ENCODE measurements around the gene CYP4Z1.

DNA sequence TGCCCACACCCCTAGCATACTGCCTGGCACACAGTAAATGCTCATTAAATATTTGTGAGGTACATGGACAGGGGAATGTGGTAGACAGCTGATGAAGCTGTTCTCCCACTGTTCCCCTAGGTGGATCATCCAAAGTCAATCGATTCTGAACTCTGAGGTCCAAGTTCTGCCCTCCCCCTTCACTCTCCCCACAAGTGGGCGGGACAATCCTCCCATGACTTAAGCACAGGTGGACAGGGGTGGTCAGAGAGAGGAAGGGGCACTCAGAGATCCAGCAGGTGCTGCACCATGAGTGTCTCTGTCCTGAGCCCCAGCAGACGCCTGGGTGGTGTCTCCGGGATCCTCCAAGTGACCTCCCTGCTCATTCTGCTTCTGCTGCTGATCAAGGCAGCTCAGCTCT, 70.2 kb downstream of the CYP4Z1 start, which contains the start of gene CYP4A22:
- TF ChIP-seq FOXP2 (optimal IDR thresholded peaks at IDR 0.05; ENCODE audit: borderline replicate concordance, extremely low read depth, extremely low read length, insufficient read depth) (no peak), POLR2AphosphoS5 (IDR thresholded peaks at IDR 0.05; ENCODE audit: low read depth, low read length) (no peak)
- TF ChIP-seq, protein P1, sequence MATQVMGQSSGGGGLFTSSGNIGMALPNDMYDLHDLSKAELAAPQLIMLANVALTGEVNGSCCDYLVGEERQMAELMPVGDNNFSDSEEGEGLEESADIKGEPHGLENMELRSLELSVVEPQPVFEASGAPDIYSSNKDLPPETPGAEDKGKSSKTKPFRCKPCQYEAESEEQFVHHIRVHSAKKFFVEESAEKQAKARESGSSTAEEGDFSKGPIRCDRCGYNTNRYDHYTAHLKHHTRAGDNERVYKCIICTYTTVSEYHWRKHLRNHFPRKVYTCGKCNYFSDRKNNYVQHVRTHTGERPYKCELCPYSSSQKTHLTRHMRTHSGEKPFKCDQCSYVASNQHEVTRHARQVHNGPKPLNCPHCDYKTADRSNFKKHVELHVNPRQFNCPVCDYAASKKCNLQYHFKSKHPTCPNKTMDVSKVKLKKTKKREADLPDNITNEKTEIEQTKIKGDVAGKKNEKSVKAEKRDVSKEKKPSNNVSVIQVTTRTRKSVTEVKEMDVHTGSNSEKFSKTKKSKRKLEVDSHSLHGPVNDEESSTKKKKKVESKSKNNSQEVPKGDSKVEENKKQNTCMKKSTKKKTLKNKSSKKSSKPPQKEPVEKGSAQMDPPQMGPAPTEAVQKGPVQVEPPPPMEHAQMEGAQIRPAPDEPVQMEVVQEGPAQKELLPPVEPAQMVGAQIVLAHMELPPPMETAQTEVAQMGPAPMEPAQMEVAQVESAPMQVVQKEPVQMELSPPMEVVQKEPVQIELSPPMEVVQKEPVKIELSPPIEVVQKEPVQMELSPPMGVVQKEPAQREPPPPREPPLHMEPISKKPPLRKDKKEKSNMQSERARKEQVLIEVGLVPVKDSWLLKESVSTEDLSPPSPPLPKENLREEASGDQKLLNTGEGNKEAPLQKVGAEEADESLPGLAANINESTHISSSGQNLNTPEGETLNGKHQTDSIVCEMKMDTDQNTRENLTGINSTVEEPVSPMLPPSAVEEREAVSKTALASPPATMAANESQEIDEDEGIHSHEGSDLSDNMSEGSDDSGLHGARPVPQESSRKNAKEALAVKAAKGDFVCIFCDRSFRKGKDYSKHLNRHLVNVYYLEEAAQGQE (IDR thresholded peaks at IDR 0.05; ENCODE audit: insufficient read depth in 1 of 2, low read depth in 2 of 2, low read length in 2 of 2), result no peak
